GOT3 (cell line): ENCODE data around the gene DNAJC4.

ENCODE experiments used
- DNase-seq: peaks from one replicate; lab custom pipeline; 2025; ENCODE audit warnings: mixed read lengths; lab: John Stamatoyannopoulos, UW

The DNAJC4 gene, protein sequence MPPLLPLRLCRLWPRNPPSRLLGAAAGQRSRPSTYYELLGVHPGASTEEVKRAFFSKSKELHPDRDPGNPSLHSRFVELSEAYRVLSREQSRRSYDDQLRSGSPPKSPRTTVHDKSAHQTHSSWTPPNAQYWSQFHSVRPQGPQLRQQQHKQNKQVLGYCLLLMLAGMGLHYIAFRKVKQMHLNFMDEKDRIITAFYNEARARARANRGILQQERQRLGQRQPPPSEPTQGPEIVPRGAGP

DNA sequence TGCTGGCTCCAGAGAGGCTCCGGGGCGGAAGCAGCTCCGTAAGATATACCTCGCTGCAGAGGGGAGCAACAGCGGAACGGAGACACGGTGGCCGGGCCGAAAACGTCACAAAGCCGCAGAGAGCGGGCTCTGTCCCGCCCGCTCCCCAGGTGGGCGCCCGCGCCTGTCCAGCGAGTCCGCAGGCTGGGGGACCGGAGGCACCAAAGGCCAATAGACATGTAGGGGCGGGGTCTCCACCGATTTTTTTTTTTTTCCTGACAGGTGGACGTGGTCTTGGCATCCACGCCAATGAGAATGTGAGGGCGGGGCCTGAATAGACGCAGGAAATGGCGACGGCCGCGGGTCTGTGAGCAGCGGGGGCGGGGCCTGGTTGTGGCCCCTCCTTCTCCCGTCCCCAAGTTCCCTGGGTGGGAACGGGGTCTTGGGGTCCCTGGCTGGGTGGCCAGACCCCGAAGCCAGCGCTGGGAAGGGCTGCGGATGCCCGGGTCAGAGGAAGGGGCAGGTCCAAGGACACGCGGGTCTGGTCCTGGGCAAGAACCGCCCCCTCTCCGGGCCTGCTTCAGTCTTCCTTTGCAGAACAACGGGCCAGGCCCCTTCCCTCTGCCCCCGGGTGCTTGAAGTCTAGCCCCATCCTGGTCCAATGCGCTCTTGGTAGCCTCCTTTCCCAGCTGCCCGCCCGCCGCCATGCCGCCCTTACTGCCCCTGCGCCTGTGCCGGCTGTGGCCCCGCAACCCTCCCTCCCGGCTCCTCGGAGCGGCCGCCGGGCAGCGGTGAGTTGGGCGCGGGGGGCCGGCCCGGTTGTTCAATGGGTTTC, at the start of gene DNAJC4:
Gene DNAJC4 (plus strand): TSS at position 378 of the 814 bp plus-strand sequence. CDS start 307 bp downstream, at position 685.
- peak; percentile 27 for DNase-seq

DNA sequence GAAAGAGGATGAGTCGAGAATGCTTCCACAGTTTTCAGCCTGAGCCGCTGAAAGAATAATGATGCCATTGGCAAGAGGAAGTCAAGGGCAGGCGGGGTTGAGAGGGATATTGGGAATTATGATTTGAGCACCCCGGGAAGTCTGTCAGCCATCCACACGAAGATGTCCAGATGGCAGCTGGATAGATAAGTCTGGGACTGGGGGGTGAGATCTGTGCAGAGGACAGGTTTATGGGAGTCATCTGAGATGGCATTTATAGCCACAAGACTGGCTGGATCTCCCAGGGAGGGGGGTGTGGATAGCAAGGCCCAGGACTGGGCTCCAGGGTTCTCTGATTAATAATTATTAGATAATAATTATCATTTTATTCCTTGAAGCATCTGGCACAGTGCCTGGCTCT, 49.5 kb upstream of the DNAJC4 start:
- DNase-seq, result no peak

DNA sequence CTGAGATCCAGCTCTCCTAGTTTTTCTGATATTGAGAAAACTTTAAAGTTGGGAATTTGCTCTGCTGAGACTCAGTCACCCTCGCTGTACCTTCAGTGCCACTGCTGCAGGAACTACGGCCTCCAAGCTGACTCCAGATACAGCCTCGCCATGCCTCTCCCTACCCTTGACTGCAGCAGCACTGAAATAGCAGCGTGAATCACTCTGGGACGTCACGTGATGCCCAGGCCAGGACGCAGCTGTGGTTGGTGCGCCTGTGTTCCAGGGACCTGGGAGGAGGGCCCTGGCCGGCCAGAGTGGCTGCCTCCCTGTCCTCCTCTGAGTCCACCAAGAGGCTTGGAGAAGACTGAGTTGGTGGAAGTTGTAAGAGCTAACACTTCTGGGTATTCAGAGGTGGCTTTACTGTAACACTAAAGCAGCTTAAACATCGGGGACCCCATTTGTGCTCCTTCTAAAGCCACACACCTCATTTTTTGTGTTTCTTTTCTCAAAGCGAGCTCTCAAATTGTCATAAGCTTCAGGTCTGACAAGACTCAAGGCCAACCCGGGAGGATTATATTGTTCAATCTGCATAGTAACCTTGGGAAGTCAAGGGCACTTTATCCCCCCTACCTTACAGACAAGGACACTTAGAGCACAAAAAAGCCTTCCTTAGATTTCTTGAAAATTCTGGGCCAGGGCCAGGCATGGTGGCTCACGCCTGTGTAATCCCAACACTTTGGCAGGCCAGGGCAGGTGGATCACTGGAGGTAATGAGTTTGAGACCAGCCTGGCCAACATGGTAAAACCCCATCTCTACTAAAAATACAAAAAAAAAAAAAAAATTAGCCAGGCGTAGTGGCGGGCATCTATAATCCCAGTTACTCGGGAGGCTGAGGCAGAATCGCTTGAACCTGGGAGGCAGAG, 48.6 kb upstream of the DNAJC4 start:
- DNase-seq, result peak; percentile 42

DNA sequence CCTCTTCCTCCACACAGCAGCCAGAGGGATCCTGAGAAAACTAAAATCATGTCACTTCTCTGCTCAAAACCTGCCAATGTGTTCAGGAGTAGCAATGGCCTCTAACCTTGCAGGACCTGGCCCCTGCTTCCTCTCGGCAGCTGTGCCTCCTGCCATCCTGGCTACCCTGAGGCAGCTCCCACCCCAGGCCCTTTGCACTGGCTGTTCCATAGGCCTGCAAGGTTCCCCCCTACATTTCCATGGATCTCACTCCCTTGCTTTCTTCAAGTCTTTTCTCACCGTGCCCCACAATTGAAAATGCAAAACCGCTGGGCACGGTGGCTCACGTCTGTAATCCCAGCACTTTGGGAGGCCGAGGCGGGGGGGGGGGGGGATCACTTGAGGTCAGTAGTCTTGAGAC, 46.5 kb upstream of the DNAJC4 start:
- no peak for DNase-seq

DNA sequence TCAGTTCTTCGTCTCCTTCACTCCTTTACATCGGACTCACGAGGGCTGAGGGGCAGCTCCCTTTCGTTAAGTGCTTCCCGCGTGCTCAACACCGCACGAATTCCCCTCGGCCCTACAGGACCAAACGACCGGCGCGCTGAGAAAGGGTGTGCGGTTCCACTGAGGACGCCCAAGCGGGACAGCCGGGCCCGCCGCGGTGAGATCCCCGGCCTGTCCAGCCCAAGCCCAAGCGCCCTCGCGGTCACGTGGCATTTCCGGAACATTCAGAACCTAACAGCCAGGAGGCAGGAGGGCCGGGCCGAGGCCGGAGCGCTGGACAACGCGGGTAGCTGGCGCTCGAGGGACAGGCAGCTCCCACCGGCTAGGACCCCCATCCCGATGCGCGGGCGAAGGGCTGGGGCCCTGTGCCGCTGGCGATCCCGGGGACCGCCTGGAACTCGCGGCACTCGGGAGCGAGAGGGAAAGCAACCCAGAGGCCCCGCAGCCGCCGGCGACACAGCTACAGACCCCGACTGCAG, 45.1 kb upstream of the DNAJC4 start:
- no peak for DNase-seq

DNA sequence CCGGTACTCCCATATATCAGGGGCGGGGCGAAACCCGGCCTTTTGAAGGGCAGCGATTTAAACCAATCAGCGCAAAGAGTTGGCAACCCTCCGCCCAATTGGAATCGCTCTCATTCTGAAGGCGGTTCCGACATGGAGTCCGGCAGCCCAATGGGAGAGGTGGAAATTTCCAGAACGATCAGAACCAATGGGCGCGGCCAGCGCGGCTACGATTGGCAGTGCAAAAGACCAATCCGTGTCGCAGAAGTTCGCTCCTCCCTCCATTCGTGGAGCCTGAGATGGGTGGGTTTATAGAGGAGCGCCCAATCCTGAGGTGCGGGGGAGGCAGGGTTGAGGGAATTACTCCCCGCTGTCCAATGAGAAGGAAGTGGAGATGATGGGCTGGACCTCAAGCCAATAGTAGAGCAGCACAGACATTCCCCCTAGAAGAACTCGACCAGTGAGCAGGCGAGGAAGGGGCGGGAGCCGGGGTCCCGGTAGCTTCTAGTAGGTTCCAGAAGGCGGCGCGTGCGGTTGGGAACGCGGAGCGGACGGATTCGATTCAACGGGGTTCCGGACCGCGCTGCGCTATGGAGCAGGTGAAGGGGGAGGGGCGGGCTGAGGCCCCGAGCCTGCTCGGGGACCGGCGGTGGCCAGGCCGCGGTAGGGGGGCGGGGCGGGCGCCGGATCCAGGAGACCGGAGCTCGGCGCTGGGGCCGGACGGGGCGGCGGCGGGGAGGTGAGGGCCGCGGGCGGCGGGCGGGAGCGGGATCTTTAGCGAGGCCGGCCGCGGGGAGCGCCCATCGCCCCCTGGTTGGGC, 44.5 kb upstream of the DNAJC4 start, which contains the start of gene STIP1:
Gene STIP1 (plus strand): TSS at position 479 of the 799 bp plus-strand sequence. CDS start 91 bp downstream, at position 570.
- DNase-seq, result peak; percentile 100

DNA sequence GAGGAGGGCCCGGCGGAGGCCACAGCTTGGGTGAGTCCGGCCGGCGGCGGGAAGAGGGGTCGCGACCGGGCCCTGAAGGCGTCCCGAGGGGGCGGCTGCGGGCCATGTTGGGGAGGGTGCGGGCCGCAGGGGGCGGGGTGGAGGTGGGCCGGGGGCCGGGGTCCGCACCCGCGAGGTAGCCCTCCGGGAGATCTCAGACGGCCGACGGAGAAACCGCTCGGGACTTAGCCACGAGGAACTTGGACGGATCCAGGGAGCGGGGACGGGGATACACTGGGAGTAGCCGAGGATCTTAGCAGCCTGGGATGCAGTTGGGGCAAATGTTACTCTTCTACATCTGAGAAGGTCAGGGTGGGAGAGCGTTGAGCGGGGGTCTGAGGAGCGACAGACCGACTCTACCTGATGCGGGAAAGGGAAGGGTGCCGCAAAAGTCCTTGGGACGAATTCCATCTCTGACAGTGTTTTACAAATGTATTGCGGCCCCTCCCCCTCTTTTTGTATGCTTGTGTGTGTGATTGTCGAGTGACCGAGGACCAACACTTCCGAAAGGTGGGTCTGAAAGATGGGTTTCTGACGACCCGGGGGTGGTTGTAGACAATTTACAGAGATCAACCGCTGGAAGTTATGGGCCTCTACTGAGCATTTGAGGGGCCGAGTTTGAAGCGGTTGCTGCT, 43.7 kb upstream of the DNAJC4 start:
- no peak for DNase-seq

DNA sequence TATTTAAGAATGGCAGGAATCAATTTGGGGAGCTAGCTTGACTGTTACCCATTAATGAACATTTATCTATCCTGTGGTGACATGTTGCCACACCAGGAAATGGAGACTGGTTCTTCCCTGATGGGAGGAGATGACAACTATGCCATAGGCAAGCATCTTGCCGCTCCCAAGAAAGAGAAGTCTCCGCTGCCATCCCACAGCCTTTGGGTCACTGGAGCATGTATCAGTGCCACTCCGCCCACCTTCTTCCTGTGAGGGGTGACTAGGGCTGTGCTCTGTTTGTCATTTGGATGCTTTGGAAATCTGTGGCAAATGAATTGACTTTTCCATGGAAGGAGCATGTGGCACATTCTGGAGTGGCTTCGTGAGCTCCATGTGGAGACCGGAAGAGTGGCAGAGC, 37.9 kb upstream of the DNAJC4 start:
- no peak for DNase-seq

DNA sequence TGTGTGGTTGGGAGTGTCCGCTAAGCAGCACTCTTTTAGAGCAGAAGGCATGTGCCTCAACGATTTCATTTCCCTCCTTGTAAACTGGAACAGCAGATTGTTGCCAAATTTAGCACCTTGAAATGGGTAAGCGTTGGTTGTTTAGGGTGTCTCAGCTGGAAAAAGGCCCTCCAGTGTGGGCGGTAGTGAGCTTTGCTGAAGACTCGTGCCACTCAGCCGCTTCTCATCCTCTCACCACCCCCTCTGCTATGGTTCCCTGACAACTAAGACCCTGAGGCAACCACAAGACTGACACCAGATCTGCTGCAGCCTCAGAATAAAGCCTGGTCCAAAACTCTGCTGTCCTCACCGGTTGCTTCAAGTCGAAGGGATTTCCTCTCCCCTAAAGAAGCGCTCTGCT, 33.7 kb upstream of the DNAJC4 start:
- DNase-seq, result no peak

DNA sequence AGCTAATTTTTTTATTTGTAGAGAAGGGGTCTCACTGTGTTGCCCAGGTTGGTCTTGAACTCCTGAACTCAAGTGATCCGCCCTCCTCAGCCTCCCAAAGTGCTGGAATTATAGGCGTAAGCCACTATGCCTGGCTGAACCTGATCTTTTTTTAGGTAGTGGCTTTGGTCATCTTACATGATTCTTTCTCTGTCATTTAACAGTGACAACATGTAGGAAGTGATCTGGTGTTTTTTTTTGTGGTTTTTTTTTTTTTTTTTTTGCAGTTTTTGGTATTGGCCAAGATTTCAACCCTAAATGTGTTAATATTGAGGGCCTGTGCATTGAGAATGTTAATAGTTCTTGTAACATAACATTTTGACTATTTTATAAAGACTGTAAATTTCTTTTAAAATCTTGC, 31.8 kb upstream of the DNAJC4 start:
- no peak for DNase-seq

DNA sequence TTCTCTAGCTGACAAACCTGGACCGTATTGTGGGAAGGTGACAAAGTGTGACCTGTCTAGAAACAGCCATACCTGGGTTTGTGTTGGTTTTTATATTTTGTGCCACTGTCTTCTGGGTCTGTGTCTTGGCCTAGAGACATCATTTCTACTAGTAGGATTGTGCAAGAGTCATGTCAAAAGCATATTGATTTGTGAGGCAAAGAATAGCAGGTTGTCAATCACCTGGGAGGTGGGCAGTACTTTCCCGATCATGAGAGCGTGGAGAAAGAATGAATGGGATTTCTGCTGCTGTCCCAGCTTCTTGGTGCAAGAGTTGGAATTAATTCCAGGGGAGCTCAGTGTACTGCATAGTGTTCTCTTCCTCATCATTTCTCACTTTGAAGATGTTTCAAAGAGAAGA, 28.8 kb upstream of the DNAJC4 start:
- no peak for DNase-seq

DNA sequence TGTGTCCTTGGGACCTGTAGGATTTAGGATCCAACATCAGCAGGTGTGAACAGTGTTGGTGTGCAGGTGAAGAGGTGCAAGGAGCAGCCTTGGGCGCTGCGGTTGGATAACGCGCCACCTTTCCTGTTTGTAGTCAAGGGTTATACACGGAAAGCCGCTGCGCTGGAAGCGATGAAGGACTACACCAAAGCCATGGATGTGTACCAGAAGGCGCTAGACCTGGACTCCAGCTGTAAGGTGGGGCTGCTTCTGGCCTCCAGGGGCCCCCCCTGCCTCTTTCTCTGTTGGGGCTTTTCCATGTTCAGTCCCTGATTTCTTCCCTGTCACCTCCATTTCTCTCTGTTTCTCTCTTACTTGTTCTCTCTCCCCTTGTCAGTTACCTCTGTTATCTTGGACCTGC, 27.4 kb upstream of the DNAJC4 start:
- DNase-seq, result no peak

DNA sequence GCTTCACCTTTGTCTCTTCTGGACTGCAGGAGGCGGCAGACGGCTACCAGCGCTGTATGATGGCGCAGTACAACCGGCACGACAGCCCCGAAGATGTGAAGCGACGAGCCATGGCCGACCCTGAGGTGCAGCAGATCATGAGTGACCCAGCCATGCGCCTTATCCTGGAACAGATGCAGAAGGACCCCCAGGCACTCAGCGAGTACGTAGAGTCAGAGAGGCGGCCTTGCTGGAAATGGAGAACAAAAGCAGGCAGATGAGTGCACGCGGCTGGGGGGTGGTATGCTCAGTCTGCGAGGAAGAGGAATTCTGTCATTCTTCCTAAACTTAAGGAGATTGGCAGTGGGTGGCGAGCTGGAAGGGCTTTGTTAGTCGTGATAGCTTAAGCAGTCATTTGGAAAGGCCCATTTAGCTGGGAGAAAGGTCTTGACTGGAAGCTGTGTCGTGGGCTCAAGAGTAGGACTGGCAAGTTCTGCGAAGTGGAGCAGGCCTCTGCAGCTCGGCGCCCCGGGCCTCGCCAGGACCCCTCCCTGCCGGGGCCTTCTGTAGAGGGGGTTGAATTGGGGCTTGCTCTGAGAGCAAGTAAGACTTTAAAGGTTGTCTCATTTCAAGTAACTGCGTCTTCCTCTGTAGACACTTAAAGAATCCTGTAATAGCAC, 26.8 kb upstream of the DNAJC4 start:
- no peak for DNase-seq

DNA sequence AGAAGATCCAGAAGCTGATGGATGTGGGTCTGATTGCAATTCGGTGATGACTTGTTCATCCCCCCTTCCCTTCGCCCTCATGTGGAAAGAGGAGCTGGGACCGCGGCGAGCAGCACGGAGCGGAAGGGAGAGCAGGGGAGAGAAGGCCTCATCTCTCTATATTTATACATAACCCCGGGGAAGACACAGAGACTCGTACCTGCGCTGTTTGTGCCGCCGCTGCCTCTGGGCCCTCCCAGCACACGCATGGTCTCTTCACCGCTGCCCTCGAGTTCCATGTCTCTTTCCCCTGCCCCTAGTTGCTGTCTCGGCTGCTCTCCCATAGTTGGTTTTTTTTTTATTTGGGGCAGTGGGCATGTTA, 26.3 kb upstream of the DNAJC4 start:
- DNase-seq, result no peak

DNA sequence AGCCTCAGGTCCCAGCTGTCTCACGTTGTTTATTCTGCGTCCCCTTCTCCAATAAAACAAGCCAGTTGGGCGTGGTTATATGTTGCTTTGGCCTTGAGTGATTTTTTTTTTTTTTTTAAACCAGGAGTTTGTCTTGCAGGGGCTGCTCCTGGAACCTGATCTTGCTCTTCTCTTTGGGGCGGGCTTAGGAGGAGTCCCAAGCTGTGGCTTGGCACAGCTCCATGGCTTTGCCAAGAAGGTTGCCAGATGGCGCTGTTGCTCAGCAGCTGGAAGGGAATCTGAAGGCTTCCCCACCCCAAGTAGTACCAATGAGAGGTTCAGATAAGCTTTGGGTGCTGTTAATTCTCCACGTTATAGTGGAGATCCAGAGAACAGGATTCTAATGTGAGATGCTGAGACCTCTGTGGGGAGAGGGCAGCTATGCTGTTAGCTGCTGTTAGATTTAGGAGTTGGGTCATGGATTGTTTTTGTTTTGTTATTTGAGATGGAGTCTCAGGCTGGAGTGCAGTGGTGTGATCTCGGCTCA, 25.8 kb upstream of the DNAJC4 start:
- no peak for DNase-seq

DNA sequence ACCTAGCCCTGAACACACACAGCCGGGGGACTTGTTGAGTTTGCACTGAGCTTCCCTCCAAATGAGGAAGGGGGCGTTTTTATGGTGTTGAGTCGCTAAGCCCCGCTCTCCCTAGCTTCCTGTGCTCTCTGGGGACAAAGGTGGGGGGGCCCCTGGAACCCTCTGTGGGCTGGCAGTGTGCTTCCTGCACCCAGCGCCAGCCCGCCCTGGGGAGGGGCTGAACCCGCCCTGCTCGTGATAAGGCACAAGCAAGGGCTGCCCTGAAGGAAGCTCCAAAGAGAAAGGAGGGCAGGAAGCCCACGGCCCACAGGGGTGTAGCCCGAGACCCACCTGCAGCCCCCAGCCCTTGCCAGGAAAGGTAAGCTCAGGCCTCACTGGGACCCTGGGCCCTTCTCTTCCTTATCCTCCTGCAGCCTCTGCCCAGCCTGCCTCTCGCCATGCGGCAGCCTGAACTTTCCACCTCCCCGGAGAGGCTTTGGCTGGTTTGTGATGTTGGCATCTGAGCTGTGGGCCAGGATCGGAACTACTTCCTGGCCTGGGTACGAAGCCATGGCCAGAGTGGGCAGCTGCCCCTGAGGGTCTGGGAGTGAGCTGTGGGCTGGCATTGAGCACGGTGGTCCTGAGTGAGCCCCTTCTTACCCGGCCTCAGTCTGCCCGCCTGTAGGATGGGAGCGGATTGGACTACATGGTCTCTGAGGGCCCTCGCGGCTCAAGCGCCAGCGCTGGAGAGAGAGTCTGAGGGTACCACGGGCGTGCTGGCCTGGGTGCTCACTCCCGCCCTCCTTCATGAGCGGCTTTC, 23.7 kb upstream of the DNAJC4 start, which contains the start of gene FERMT3:
Gene FERMT3 (plus strand): TSS at position 265 of the 799 bp plus-strand sequence. CDS start 644 bp downstream, outside the sequence.
- DNase-seq, result no peak

DNA sequence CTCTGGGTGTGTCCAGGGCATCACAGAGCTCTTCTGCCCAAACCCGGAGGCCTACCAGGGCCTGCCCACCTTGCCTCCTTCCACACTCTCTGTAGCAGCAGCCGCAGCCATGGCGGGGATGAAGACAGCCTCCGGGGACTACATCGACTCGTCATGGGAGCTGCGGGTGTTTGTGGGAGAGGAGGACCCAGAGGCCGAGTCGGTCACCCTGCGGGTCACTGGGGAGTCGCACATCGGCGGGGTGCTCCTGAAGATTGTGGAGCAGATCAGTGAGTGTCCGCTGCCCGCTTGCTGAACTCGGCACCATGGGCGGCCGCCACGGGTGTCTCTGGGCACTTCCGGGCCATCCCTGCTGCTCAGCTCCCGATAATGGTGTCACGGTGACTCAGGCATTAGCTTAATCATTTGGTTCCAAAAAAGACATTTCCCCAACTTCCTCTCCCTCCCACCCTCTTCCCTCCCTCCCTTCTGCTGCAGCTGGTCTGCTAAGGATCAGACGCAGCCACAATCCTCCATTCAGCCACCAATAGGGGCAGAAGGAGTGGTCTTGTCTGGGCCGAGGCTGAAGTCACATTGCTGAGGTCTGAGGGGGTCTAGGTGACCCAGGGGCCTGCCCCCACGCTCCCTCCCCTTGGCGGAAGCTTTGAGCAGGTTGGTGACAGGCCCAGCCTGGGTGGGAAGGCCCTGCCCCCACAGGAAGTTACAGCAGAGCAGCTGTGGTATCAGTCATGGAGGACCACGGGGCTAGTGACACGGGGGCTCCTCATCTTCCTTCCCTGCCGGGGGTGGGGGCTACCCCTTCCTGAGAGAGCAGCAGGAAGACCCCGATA, 22.9 kb upstream of the DNAJC4 start:
- DNase-seq, result no peak
